Uterus (tissue), 2 donors: ENCODE data around the gene DGCR2.

ENCODE experiments used
- CTCF ChIP-seq, 4 experiments: fragments of 200-600 bp in 2 of 4; fragments of 450-650 bp in 2 of 4; sonication (generic) in 2 of 4; IDR thresholded peaks; one replicate each; pipeline ENCODE4 v1.5.1; 2016 to 2019; ENCODE audit warnings: antibody characterized with exemption in 4 of 4, mild to moderate bottlenecking in 2 of 4, moderate library complexity in 1 of 4
- POLR2A ChIP-seq, 2 donors: fragments of 450-650 bp; IDR thresholded peaks; one replicate each; pipeline ENCODE4 v1.6.1; 2016; ENCODE audit warnings: antibody characterized with exemption in 2 of 2, mild to moderate bottlenecking in 1 of 2, moderate library complexity in 1 of 2

- TF ChIP-seq CTCF (IDR thresholded peaks at IDR 0.05) (no peak), POLR2A (IDR thresholded peaks at IDR 0.05) (no peak)
Observed at GRCh38 chr22:19139974-19140373, 17.8 kb upstream of the DGCR2 start.
